Large intestine (tissue), 3 donors: ENCODE results near the gene SDCBP2. TPM values are rescaled to one million over a fixed set of nuclear protein-coding genes. Genes with fewer than 3 reads are reported as not detected.

Source experiments
- DNase-seq, 2 donors: peaks; one replicate each; pipeline versions ENCODE4 v3.0.0 to v3.0.0-alpha.2; 2013
- H3K27ac ChIP-seq: one replicate; pipeline ENCODE4 v1.5.1; 2013; ENCODE audit warnings: low read length
- H3K27me3 ChIP-seq: 2 replicates; pipeline ENCODE4 v1.6.1; 2013; ENCODE audit warnings: low read length; ENCODE audit not compliant: control insufficient read depth, insufficient read depth
- H3K36me3 ChIP-seq: 2 replicates; pipeline ENCODE4 v1.6.1; 2013; ENCODE audit warnings: low read length; ENCODE audit not compliant: control insufficient read depth, insufficient read depth
- H3K4me1 ChIP-seq: one replicate; pipeline ENCODE4 v1.6.1; 2013; ENCODE audit warnings: low read length; ENCODE audit not compliant: control insufficient read depth, insufficient read depth
- H3K4me3 ChIP-seq: one replicate; pipeline ENCODE4 v1.5.1; 2013; ENCODE audit warnings: low read length
- H3K9me3 ChIP-seq: one replicate; pipeline ENCODE4 v1.6.1; 2013; ENCODE audit warnings: mild to moderate bottlenecking, low read depth, low read length, moderate library complexity; ENCODE audit not compliant: control insufficient read depth
- WGBS: methylation state at CpG from one replicate; pipeline ENCODE4 v1.1.5; 2013; ENCODE audit warnings: low lambda C conversion rate; ENCODE audit not compliant: insufficient coverage; 5-methylcytosine and 5-hydroxymethylcytosine counted together
- polyA plus RNA-seq: library from polyadenylated mRNA; unstranded; fragments of 120-200 nt; gene quantifications from one replicate; pipeline ENCODE4 v1.2.1, GENCODE V29; 2013

Gene SDCBP2
- polyA plus RNA-seq, 1 donor: 62.8 TPM

DNA sequence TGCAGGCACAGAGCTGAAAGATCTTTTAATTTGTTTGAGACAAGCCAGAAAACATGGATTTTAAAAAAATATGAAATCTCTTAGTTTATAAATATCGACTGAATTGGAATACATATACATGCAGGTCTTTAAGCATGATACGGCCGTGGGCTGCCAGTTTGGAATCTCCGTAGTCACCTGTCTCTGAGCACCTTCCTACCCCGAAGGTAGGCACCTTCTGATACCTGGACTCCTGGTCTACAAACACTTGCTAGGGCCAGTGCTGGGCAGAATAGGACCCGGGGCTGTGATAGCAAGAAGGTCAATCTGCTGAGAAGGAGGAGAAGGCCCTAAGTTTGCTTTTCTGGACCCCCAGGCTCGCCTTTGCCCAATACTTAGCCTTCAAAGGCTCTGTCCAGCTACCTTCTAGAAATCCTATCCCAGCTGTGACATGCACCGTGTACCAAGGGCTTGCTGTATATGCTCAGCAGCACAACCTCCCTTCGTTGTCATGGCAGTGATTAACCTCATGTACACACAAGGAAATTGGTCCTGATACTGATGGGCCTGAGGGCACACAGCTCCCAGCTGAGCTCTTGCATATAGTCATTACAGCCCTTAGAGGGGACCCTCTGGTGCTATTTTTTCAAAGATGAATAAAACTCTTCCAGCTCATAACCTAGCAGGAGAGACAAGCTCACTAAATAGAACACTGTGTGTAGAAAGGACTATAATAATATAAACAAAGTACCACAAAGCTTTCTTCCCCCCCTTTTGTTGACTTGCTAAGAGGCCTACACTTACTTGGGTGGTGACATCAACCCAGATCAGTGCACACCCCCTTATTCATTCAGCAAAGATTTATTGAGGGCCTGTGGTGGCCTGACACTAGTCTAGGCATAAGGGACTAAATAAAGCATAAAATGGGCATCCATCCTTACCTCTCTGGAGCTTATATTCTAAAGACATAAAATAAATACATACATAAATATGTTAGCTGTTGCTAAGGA lies 45.1 kb downstream of the SDCBP2 start:
- Histone ChIP-seq H3K27ac (no peak overlapping the region), H3K4me1 (peaks cover 5% of the 10 kb centered on the region), H3K36me3 (no peaks in the 10 kb centered on the region), H3K27me3 (no peaks in the 10 kb centered on the region), H3K9me3 (no peaks in the 10 kb centered on the region), H3K4me3 (no peak overlapping the region)
- WGBS: 100% methylated on average over 1 of the region's 9 CpGs
- no peak for DNase-seq

DNA sequence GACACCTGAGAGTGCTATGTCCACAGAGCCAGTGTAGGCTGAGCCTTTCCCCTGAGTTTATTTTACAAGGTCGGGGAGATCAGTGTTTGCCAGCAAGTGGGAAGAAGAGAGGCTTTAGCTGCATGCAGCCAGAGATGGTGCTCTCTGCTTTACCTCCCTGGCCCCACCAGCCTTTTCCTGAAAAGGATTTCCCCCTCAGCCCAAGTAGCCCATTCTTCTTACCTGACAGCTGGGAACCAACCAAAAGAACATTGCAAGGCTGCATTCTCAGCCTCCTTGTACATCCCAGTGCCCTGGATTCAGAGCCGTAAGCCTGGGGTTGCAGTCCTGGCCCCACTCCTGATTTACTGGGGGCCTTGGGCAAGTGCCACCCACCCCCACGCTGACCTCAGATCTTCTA lies 46.0 kb downstream of the SDCBP2 start:
- no peak overlapping the region for H3K27ac ChIP-seq
- no CpG with 5 or more reads among the region's 3 CpGs for WGBS
- no peaks in the 10 kb centered on the region for H3K9me3 ChIP-seq
- H3K36me3 ChIP-seq: no peaks in the 10 kb centered on the region
- DNase-seq: no peak
- H3K4me1 ChIP-seq: peaks cover 5% of the 10 kb centered on the region
- H3K27me3 ChIP-seq: no peaks in the 10 kb centered on the region
- H3K4me3 ChIP-seq: no peak overlapping the region

GRCh38 chr20:1281279-1282057 lies 47.5 kb downstream of the SDCBP2 start:
- H3K27ac ChIP-seq: no peak overlapping the region
- peaks cover 5% of the 10 kb centered on the region for H3K4me1 ChIP-seq
- H3K36me3 ChIP-seq: no peaks in the 10 kb centered on the region
- 40% methylated on average over 3 of the region's 7 CpGs for WGBS
- H3K27me3 ChIP-seq: no peaks in the 10 kb centered on the region
- H3K9me3 ChIP-seq: no peaks in the 10 kb centered on the region
- H3K4me3 ChIP-seq: no peak overlapping the region
- DNase-seq: no peak

DNA sequence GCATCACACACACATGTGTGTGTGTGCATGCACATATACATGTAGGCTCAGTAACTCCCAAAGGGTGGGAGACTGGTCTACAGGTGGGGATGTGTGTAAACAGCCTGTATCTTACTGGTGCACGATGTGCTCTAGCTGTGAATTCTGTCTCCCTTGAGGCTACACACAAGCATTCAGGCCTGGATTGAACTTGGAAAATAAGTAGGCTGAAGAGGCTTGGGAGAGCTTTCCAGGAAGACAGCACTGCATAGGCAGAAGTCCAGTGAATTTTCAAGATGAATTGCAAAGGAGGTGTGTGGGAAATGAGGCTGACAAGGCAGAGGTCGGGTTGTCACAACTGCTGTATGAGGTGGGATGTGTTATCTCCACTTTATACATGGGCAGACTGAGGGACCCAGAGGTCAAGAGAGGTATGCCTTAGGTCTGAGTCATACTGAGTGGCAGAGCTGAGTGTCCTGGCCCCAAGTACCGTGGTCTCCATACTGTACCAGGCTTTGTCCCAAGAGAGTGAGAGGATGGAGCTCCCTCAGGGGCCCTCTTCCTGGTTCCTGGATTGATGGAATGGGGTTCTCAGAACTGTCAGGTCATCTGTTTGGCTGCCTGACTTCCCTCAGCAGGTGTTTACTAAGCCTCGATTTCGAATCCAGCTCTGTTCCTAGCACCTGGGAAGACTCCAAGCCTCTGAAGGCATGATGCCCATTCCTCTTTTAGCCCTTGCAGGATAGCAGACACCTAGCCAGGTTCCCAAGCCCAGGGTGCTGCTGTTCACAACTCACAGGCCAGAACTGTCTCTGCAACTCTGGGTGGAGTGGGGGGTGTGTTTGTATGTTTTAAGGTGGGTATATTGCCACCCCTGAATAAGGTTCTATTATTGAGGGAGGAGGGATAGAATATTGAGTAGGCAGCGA lies 48.5 kb downstream of the SDCBP2 start:
- H3K27ac ChIP-seq: no peak overlapping the region

GRCh38 chr20:1278993-1279392 lies 49.9 kb downstream of the SDCBP2 start:
- Histone ChIP-seq H3K27me3 (no peaks in the 10 kb centered on the region), H3K27ac (no peak overlapping the region), H3K4me3 (no peak overlapping the region), H3K36me3 (no peaks in the 10 kb centered on the region), H3K9me3 (no peaks in the 10 kb centered on the region), H3K4me1 (peaks cover 5% of the 10 kb centered on the region)
- 100% methylated on average over 3 of the region's 4 CpGs for WGBS
- no peak for DNase-seq

More for the DNA sequence above, 48.5 kb downstream of the SDCBP2 start:
- Histone ChIP-seq H3K27me3 (no peaks in the 10 kb centered on the region), H3K36me3 (no peaks in the 10 kb centered on the region), H3K4me1 (peaks cover 5% of the 10 kb centered on the region), H3K4me3 (no peak overlapping the region), H3K9me3 (no peaks in the 10 kb centered on the region)
- WGBS: no CpG with 5 or more reads among the region's 6 CpGs
- no peak for DNase-seq

- no peak for DNase-seq
- Histone ChIP-seq H3K9me3 (no peaks in the 10 kb centered on the region), H3K4me3 (no peak overlapping the region), H3K27me3 (no peaks in the 10 kb centered on the region), H3K4me1 (peaks cover 5% of the 10 kb centered on the region), H3K36me3 (no peaks in the 10 kb centered on the region), H3K27ac (no peak overlapping the region)
- WGBS: no CpG with 5 or more reads among the region's 8 CpGs
Measured at GRCh38 chr20:1277529-1278322, 51.2 kb downstream of the SDCBP2 start.

DNA sequence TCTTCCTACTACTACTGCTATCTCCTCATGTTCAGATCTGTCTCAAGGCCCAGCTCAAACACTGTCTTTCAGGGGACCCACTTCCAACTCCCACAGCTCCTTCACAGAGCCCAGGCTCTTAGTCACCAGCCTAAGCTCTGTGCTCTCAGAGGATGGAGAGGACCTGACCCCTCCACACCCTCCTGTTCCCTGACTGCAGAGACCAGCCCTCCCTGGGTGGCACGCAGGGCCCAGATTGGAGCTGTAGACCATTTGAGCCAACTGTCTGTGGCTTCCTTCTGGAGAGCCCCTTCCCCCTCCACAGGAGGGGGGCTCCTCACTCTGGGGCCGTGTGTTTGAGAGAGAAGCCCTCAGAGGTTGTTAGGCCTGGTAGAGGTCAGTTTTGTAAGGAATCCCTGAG lies 53.0 kb downstream of the SDCBP2 start:
- Histone ChIP-seq H3K36me3 (no peaks in the 10 kb centered on the region), H3K4me1 (no peaks in the 10 kb centered on the region), H3K27me3 (no peaks in the 10 kb centered on the region), H3K4me3 (no peak overlapping the region), H3K27ac (no peak overlapping the region), H3K9me3 (no peaks in the 10 kb centered on the region)
- DNase-seq: no peak
- no CpG with 5 or more reads among the region's 2 CpGs for WGBS

DNA sequence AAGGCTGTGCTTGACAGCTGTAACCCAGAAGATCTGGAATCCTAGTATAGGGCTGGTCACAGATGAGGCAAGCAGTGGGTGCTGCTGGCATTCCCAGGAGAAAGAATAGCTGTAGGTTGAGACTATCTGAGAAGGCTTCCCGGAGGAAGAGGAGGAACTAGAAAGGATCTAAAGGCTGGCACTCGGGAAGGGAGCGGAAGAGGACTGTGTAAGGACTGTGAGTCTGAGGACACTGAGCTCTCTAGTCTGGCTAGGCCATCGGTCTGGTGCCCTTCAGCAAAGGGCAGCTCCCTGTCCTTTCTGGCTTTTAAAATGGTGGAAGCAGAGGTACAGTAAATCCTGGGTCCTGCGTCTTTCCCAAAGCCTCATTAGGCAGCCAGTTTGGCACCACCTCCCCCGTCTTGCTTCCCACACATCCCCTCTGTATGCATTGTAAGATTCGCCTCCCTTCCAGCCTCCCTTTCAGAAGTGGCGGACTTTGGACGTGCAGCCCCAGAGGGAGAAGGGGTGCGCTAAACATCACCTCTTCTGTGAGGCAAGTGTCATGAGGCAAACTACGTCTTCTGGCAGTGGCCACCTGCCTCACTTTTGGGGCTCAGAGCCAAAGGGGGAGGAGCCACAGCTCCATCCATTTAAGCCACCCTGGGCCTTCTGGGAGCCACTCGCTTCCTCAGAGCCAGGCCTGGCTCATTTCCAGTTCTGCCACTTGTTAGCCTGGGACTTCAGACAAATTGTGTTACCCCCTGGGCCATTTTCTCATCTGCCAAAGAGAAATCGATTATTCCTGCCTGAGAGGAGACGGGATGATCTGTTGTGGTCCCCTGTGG lies 54.2 kb downstream of the SDCBP2 start:
- no CpG with 5 or more reads among the region's 14 CpGs for WGBS
- no peaks in the 10 kb centered on the region for H3K36me3 ChIP-seq
- peak; percentile 31 to 52 for DNase-seq
- H3K9me3 ChIP-seq: no peaks in the 10 kb centered on the region
- no peak overlapping the region for H3K4me3 ChIP-seq
- H3K27me3 ChIP-seq: no peaks in the 10 kb centered on the region
- no peak overlapping the region for H3K27ac ChIP-seq
- no peaks in the 10 kb centered on the region for H3K4me1 ChIP-seq

GRCh38 chr20:1273366-1273765 lies 55.6 kb downstream of the SDCBP2 start:
- H3K4me3 ChIP-seq: no peak overlapping the region
- H3K27ac ChIP-seq: no peak overlapping the region
- WGBS: 100% methylated on average over 1 of the region's 2 CpGs
- no peaks in the 10 kb centered on the region for H3K27me3 ChIP-seq
- no peaks in the 10 kb centered on the region for H3K36me3 ChIP-seq
- H3K4me1 ChIP-seq: no peaks in the 10 kb centered on the region
- H3K9me3 ChIP-seq: no peaks in the 10 kb centered on the region
- no peak for DNase-seq
